ENCODE data around the gene GSTP1. TPM values are rescaled to one million over a fixed set of nuclear protein-coding genes. Genes with fewer than 3 reads are reported as not detected.
A peak's percentile ranks its signal among the peaks of the same experiment; 100 is the strongest.

GSTP1 gene
- polyA plus RNA-seq (1,511 to 3,251 TPM (median 1,575 TPM) in 3 replicates), polyA minus RNA-seq (1,137 to 2,631 TPM (median 2,247 TPM) in 3 replicates)
- 379 TPM for polyA plus RNA-seq (2011; ENCODE audit: low read depth)
- 1,984 and 3,223 TPM in 2 replicates for polyA plus RNA-seq (2011; cell fraction: cytosol; rRNA removed)
- polyA plus RNA-seq (2011; cell fraction: nucleus; rRNA removed): 1,110 and 1,459 TPM in 2 replicates
- polyA plus RNA-seq (2012; ENCODE audit: low replicate concordance): 2,382 and 2,611 TPM in 2 replicates
- 2,162 TPM for polyA minus RNA-seq (2011; cell fraction: cytosol; rRNA and poly(A)+ RNA removed)
- polyA minus RNA-seq (2011; cell fraction: nucleus; rRNA and poly(A)+ RNA removed): 492 and 503 TPM in 2 replicates

GRCh38 chr11:67583247-67584204, at the start of gene GSTP1:
GSTP1 (plus strand) TSS chr11:67583812; CDS start chr11:67583844, 32 bp downstream.
- peaks cover 23% of the 10 kb centered on the region for H4K20me1 ChIP-seq (ENCODE audit: control insufficient read depth, extremely low read depth, insufficient read depth, low read length)
- dilution Hi-C loops (cut with MboI; ENCODE audit: extremely low pct_ligation_motif_present, low sequenced_read_pairs): no loop called here
- H3K79me2 ChIP-seq (ENCODE audit: control insufficient read depth, insufficient read depth, low read length): peaks cover 24% of the 10 kb centered on the region
- H3K9ac ChIP-seq (ENCODE audit: control insufficient read depth, extremely low read depth, insufficient read depth, low read length): peak within 1 kb of the TSS; percentile 97
- H3K27me3 ChIP-seq (ENCODE audit: control insufficient read depth, extremely low read depth, insufficient read depth, low read length): no peaks in the 10 kb centered on the region
- TF ChIP-seq EZH2 (IDR thresholded peaks at IDR 0.05; ENCODE audit: low read length): no peak
- TF ChIP-seq, protein P1, sequence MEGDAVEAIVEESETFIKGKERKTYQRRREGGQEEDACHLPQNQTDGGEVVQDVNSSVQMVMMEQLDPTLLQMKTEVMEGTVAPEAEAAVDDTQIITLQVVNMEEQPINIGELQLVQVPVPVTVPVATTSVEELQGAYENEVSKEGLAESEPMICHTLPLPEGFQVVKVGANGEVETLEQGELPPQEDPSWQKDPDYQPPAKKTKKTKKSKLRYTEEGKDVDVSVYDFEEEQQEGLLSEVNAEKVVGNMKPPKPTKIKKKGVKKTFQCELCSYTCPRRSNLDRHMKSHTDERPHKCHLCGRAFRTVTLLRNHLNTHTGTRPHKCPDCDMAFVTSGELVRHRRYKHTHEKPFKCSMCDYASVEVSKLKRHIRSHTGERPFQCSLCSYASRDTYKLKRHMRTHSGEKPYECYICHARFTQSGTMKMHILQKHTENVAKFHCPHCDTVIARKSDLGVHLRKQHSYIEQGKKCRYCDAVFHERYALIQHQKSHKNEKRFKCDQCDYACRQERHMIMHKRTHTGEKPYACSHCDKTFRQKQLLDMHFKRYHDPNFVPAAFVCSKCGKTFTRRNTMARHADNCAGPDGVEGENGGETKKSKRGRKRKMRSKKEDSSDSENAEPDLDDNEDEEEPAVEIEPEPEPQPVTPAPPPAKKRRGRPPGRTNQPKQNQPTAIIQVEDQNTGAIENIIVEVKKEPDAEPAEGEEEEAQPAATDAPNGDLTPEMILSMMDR (optimal IDR thresholded peaks at IDR 0.05 in 1 of 3, IDR thresholded peaks at IDR 0.05 in 1 of 3, conservative IDR thresholded peaks at IDR 0.05 in 1 of 3; ENCODE audit: extremely low read depth in 1 of 3, insufficient read depth in 2 of 3, low read length in 3 of 3): peak; percentile 35 to 55 (median 36)
- peak within 1 kb of the TSS; percentile 84 to 89 (median 86) for H3K4me3 ChIP-seq (ENCODE audit: control insufficient read depth in 2 of 3, extremely low read depth in 1 of 3, insufficient read depth in 2 of 3, low read depth in 1 of 3, low read length in 3 of 3)
- H2AFZ ChIP-seq (ENCODE audit: control insufficient read depth, low read length): peak within 1 kb of the TSS; percentile 59
- H3K36me3 ChIP-seq (ENCODE audit: control insufficient read depth in 2 of 2, extremely low read depth in 1 of 2, insufficient read depth in 2 of 2, low read length in 2 of 2): peaks cover 20 to 30% of the 10 kb centered on the region in 2 experiments
- FAIRE-seq: no peak
- H3K9me1 ChIP-seq (ENCODE audit: control insufficient read depth, extremely low read depth, insufficient read depth, low read length): peaks cover 3% of the 10 kb centered on the region
- H3K4me2 ChIP-seq (ENCODE audit: control insufficient read depth, extremely low read depth, insufficient read depth, low read depth, low read length): peak within 1 kb of the TSS; percentile 89
- peak within 1 kb of the TSS; percentile 94 for H3K27ac ChIP-seq (ENCODE audit: control insufficient read depth, insufficient read depth, low read length)
- peaks cover 35% of the 10 kb centered on the region for H3K4me1 ChIP-seq (ENCODE audit: control insufficient read depth, extremely low read depth, insufficient read depth, low read length)
- peak; percentile 63 for DNase-seq (ENCODE audit: low read depth, low spot score)
- no peaks in the 10 kb centered on the region for H3K9me3 ChIP-seq (ENCODE audit: control insufficient read depth, low read depth, low read length)

DNA sequence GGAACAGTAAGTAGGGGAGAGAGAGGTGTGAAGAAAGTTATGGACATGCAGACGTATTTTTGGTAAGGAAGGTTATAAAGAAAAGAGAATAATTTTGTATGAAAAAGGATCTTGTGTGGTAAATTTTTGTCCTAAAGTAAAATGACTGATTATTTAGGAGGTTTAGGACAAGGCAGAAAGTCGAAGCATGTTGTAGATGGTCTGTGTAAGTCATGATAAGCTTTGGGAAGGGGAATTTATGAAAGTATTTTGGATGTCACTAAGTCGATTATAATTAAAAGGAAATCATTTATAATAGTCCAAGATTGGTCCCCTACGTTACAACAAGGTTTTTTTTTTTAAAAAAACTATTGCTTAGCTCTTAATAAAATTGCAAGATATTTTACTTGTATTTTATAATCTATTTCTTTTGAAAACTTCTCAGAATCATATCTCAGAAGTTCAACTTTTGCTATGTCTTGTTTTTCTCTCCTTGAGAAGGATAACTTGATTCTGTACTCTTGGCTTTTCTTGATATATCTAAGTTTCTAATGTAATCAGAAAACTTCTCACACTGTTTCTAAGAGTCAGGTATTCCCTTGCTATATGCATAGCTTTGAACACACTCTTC, 49.4 kb upstream of the GSTP1 start:
- no peak for DNase-seq (ENCODE audit: low read depth, low spot score)
- no peak overlapping the region for H3K4me3 ChIP-seq (ENCODE audit: control insufficient read depth in 2 of 3, extremely low read depth in 1 of 3, insufficient read depth in 2 of 3, low read depth in 1 of 3, low read length in 3 of 3)
- no peak overlapping the region for H3K9ac ChIP-seq (ENCODE audit: control insufficient read depth, extremely low read depth, insufficient read depth, low read length)
- H3K9me3 ChIP-seq (ENCODE audit: control insufficient read depth, low read depth, low read length): peaks cover 9% of the 10 kb centered on the region
- TF ChIP-seq, protein P1 (optimal IDR thresholded peaks at IDR 0.05 in 1 of 3, IDR thresholded peaks at IDR 0.05 in 1 of 3, conservative IDR thresholded peaks at IDR 0.05 in 1 of 3; ENCODE audit: extremely low read depth in 1 of 3, insufficient read depth in 2 of 3, low read length in 3 of 3): no peak
- TF ChIP-seq EZH2 (IDR thresholded peaks at IDR 0.05; ENCODE audit: low read length): no peak
- no peaks in the 10 kb centered on the region for H3K79me2 ChIP-seq (ENCODE audit: control insufficient read depth, insufficient read depth, low read length)
- no peaks in the 10 kb centered on the region for H3K36me3 ChIP-seq (ENCODE audit: control insufficient read depth in 2 of 2, extremely low read depth in 1 of 2, insufficient read depth in 2 of 2, low read length in 2 of 2)
- no peak overlapping the region for H2AFZ ChIP-seq (ENCODE audit: control insufficient read depth, low read length)
- no peaks in the 10 kb centered on the region for H4K20me1 ChIP-seq (ENCODE audit: control insufficient read depth, extremely low read depth, insufficient read depth, low read length)
- no peaks in the 10 kb centered on the region for H3K27me3 ChIP-seq (ENCODE audit: control insufficient read depth, extremely low read depth, insufficient read depth, low read length)
- H3K4me2 ChIP-seq (ENCODE audit: control insufficient read depth, extremely low read depth, insufficient read depth, low read depth, low read length): no peak overlapping the region
- dilution Hi-C loops (cut with MboI; ENCODE audit: extremely low pct_ligation_motif_present, low sequenced_read_pairs): no loop called here
- H3K27ac ChIP-seq (ENCODE audit: control insufficient read depth, insufficient read depth, low read length): no peak overlapping the region
- no peaks in the 10 kb centered on the region for H3K4me1 ChIP-seq (ENCODE audit: control insufficient read depth, extremely low read depth, insufficient read depth, low read length)
- FAIRE-seq: no peak
- no peaks in the 10 kb centered on the region for H3K9me1 ChIP-seq (ENCODE audit: control insufficient read depth, extremely low read depth, insufficient read depth, low read length)

Measured in keratinocyte (primary cell).